HepG2 (cell line): Measurements from ENCODE around the gene OCLN. TPM values are rescaled to one million over a fixed set of nuclear protein-coding genes. Genes with fewer than 3 reads are reported as not detected.
"Not testable (repeated sequence)": the region's sequence is repeated elsewhere in the genome, so short reads cannot be mapped to it uniquely, and the experiment has no call there.

Experiments used
- ADNP ChIP-seq: sonication (generic); formaldehyde crosslinking; IDR thresholded peaks from 2 replicates; pipeline ENCODE4 v1.4.0; 2020; ENCODE audit warnings: missing genetic modification reagents
- ASH2L ChIP-seq: fragments of 300-600, 200-600 bp; sonication (generic); IDR thresholded peaks from 2 replicates; pipeline ENCODE4 v1.7.0; 2017; ENCODE audit warnings: low read depth, mild to moderate bottlenecking, moderate library complexity, mixed read lengths, low read length; ENCODE audit not compliant: insufficient read length
- CBFB ChIP-seq: sonication (generic); formaldehyde crosslinking; IDR thresholded peaks from 2 replicates; pipeline ENCODE4 v1.4.0; 2020; ENCODE audit warnings: missing genetic modification reagents
- ELF3 ChIP-seq: IDR thresholded peaks from 2 replicates; pipeline ENCODE4 v1.6.1; 2016; ENCODE audit warnings: missing genetic modification reagents, missing compliant biosample characterization
- FOXA3 ChIP-seq: IDR thresholded peaks from 2 replicates; pipeline ENCODE4 v1.6.1; 2016; ENCODE audit warnings: missing genetic modification reagents, missing compliant biosample characterization
- GABPB1 ChIP-seq: IDR thresholded peaks from 2 replicates; pipeline ENCODE4 v1.6.1; 2016; ENCODE audit warnings: mild to moderate bottlenecking, missing genetic modification reagents, moderate library complexity, missing compliant biosample characterization
- ISL2 ChIP-seq: sonication (generic); formaldehyde crosslinking; IDR thresholded peaks from 2 replicates; pipeline ENCODE4 v1.5.0; 2020; ENCODE audit warnings: missing genetic modification reagents
- KLF6 ChIP-seq: IDR thresholded peaks from 2 replicates; pipeline ENCODE4 v1.8.0; 2016; ENCODE audit warnings: missing biosample characterization, missing genetic modification reagents
- KMT2A ChIP-seq: sonication (generic); formaldehyde crosslinking; IDR thresholded peaks from 2 replicates; pipeline ENCODE4 v1.4.0; 2020; ENCODE audit warnings: missing genetic modification reagents
- KMT2B ChIP-seq: IDR thresholded peaks from 2 replicates; pipeline ENCODE4 v1.6.1; 2016; ENCODE audit warnings: missing genetic modification reagents, missing compliant biosample characterization
- MAX ChIP-seq: IDR thresholded peaks from 2 replicates; pipeline ENCODE4 v1.6.1; 2012; ENCODE audit warnings: inconsistent platforms
- MED1 ChIP-seq: sonication (generic); formaldehyde crosslinking; IDR thresholded peaks from 2 replicates; pipeline ENCODE4 v1.4.0; 2020; ENCODE audit warnings: missing genetic modification reagents
- MEIS2 ChIP-seq: sonication (generic); formaldehyde crosslinking; IDR thresholded peaks from 2 replicates; pipeline ENCODE4 v1.9.0; 2021; ENCODE audit warnings: mild to moderate bottlenecking, missing genetic modification reagents
- PATZ1 ChIP-seq: sonication (generic); formaldehyde crosslinking; IDR thresholded peaks from 2 replicates; pipeline ENCODE4 v1.4.0; 2020; ENCODE audit warnings: missing genetic modification reagents
- PHF8 ChIP-seq: sonication (generic); formaldehyde crosslinking; IDR thresholded peaks from 2 replicates; pipeline ENCODE4 v1.5.0; 2020; ENCODE audit warnings: missing genetic modification reagents
- POLR2AphosphoS5 ChIP-seq: IDR thresholded peaks from 2 replicates; pipeline ENCODE4 v1.6.1; 2012; ENCODE audit warnings: low read depth, low read length
- PRDM15 ChIP-seq: sonication (generic); formaldehyde crosslinking; IDR thresholded peaks from 2 replicates; pipeline ENCODE4 v1.4.0; 2020; ENCODE audit warnings: missing genetic modification reagents
- SALL1 ChIP-seq: sonication (generic); formaldehyde crosslinking; IDR thresholded peaks from 2 replicates; pipeline ENCODE4 v1.8.0; 2022; ENCODE audit warnings: mild to moderate bottlenecking, missing genetic modification reagents
- SAP130 ChIP-seq: IDR thresholded peaks from 2 replicates; pipeline ENCODE4 v1.6.1; 2016; ENCODE audit warnings: low read depth
- SOX13 ChIP-seq, 3 experiments: fragments of 450-650 bp in 1 of 3; sonication (generic) in 1 of 3; formaldehyde crosslinking in 1 of 3; IDR thresholded peaks in 2 of 3; conservative IDR thresholded peaks in 1 of 3; 2 replicates each; pipeline versions ENCODE4 v1.5.0 to v1.6.1; 2016 to 2020; ENCODE audit warnings: antibody characterized with exemption in 1 of 3, mild to moderate bottlenecking in 1 of 3, missing compliant biosample characterization in 1 of 3, missing genetic modification reagents in 1 of 3, moderate library complexity in 1 of 3
- STAG1 ChIP-seq: sonication (generic); formaldehyde crosslinking; IDR thresholded peaks from 2 replicates; pipeline ENCODE4 v1.4.0; 2020; ENCODE audit warnings: missing genetic modification reagents
- THRA ChIP-seq: sonication (generic); formaldehyde crosslinking; IDR thresholded peaks from 2 replicates; pipeline ENCODE4 v1.4.0; 2020; ENCODE audit warnings: missing genetic modification reagents, borderline replicate concordance
- ZNF143 ChIP-seq: sonication (generic); formaldehyde crosslinking; IDR thresholded peaks from 2 replicates; pipeline ENCODE4 v1.4.0; 2020; ENCODE audit warnings: missing genetic modification reagents
- ZNF331 ChIP-seq: sonication (generic); formaldehyde crosslinking; IDR thresholded peaks from 2 replicates; pipeline ENCODE4 v1.4.0; 2020; ENCODE audit warnings: missing genetic modification reagents
- ZNF768 ChIP-seq: sonication (generic); formaldehyde crosslinking; IDR thresholded peaks from 2 replicates; pipeline ENCODE4 v1.4.0; 2020; ENCODE audit warnings: missing genetic modification reagents
- polyA plus RNA-seq, 8 experiments: library from polyadenylated mRNA; depleted of rRNA in 3 of 8; stranded (reverse) in 7 of 8; unstranded in 1 of 8; fragments of >200 nt; fragmentation: Illumina TruSeq in 4 of 8; extraction: Trizol in 4 of 8; gene quantifications; 2 replicates each; pipeline versions ENCODE4 v1.2.1 to v1.2.3, GENCODE V29; 2011 to 2016; ENCODE audit warnings: low read depth in 4 of 8, missing spikeins in 1 of 8, mixed read lengths in 1 of 8; ENCODE audit not compliant: insufficient read depth in 1 of 8
- total RNA-seq, 5 experiments: library from RNA; depleted of rRNA; stranded (reverse); fragments of >200 nt; fragmentation: Illumina TruSeq; extraction: Trizol; gene quantifications; 2 replicates each; pipeline ENCODE4 v1.2.3, GENCODE V29; 2016; ENCODE audit warnings: low read depth in 1 of 5

The OCLN gene
- total and polyA plus RNA-seq, 2 of the 13 experiments (the other 11 are each of a cell fraction or from before 2014, with no cell fraction given): 24.1 to 34.8 TPM

GRCh38 chr5:69559908-69560330, 67.3 kb downstream of the OCLN start, which contains the start of gene GTF2H2C (continued):
- TF ChIP-seq PATZ1: 0 out of 2 replicates have a peak, but pooled peaks have one; percentile 15
- peak; percentile 71 for TF ChIP-seq PHF8 (CRISPR knock-in tag)
- peak; percentile 38 for TF ChIP-seq ASH2L
- TF ChIP-seq SAP130 (CRISPR knock-in tag): peak; percentile 84
- TF ChIP-seq FOXA3 (CRISPR knock-in tag): 0 out of 2 replicates have a peak, but pooled peaks have one; percentile 55
- peak; percentile 40; the same call in 1 of the 2 replicates for TF ChIP-seq SALL1 (CRISPR knock-in tag)
- TF ChIP-seq MAX: peak; percentile 54
- peak; percentile 63 for TF ChIP-seq ZNF768 (CRISPR knock-in tag)
- 0 out of 2 replicates have a peak, but pooled peaks have one; percentile 23 for TF ChIP-seq ADNP (CRISPR knock-in tag)
- TF ChIP-seq STAG1 (CRISPR knock-in tag): peak; percentile 76
- TF ChIP-seq ZNF331: peak; percentile 68
- TF ChIP-seq KMT2B: peak; percentile 84
- 0 out of 2 replicates have a peak, but pooled peaks have one; percentile 45 for TF ChIP-seq MEIS2 (CRISPR knock-in tag)
- peak; percentile 41; the same call in 1 of the 2 replicates for TF ChIP-seq CBFB
- TF ChIP-seq PRDM15 (CRISPR knock-in tag): 0 out of 2 replicates have a peak, but pooled peaks have one; percentile 17
- TF ChIP-seq KLF6 (CRISPR knock-in tag): 0 out of 2 replicates have a peak, but pooled peaks have one; percentile 68
- TF ChIP-seq SOX13 (IDR thresholded peaks at IDR 0.05): not testable (repeated sequence)
- TF ChIP-seq SOX13 (CRISPR knock-in tag; conservative IDR thresholded peaks at IDR 0.05 in 1 of 2, IDR thresholded peaks at IDR 0.05 in 1 of 2): peak in 1 of 2 experiments; percentile 21; a peak in 1 of 4 replicates
- 0 out of 2 replicates have a peak, but pooled peaks have one; percentile 36 for TF ChIP-seq ZNF143 (CRISPR knock-in tag)
- TF ChIP-seq KMT2A (CRISPR knock-in tag): peak; percentile 91; the same call in 1 of the 2 replicates
- peak; percentile 94 for TF ChIP-seq GABPB1 (CRISPR knock-in tag)
- TF ChIP-seq ISL2 (CRISPR knock-in tag): peak; percentile 35; the same call in 1 of the 2 replicates
- TF ChIP-seq ELF3 (CRISPR knock-in tag): peak; percentile 79; the same call in 1 of the 2 replicates
- peak; percentile 57; the same call in 1 of the 2 replicates for TF ChIP-seq MED1 (CRISPR knock-in tag)
- peak; percentile 54 for TF ChIP-seq POLR2AphosphoS5
- peak; percentile 48; the same call in 1 of the 2 replicates for TF ChIP-seq THRA
